ENCODE results near the gene CECR2.

DNA sequence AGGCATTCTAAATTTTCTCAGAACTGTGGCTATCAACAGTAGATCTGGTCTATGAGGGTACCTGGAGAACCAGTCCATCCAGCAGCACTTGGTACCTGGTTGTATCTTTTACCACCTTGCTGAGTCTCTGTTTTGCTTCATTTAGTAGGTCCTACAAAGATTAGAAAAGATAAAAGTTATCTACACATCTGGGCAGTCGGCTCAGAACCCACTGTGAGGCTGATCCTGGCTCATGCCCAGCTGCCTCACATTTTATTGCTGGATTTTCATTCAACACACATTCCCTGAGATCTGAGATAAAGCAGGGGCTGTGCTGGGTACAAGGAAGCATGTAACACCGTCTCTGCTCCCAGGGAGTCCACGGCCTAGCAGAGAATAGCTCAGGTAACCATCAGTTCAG lies 231.8 kb downstream of the CECR2 start:
- TF ChIP-seq EZH2 (IDR thresholded peaks at IDR 0.05; ENCODE audit: borderline replicate concordance, low read depth, low read length, poor library complexity, severe bottlenecking) (no peak), CTCF (conservative IDR thresholded peaks at IDR 0.05; ENCODE audit: low read depth, low read length) (no peak)

Measured in A673 (cell line).